Measurements from ENCODE around the gene TPPP3. TPM values are rescaled to one million over a fixed set of nuclear protein-coding genes. Genes with fewer than 3 reads are reported as not detected.

TPPP3 gene
- total and polyA plus RNA-seq, 9 of the 15 experiments (the other 6 are each of a cell fraction or from before 2014, with no cell fraction given) = 0.13 to 0.50 (median 0.36) TPM; not detected in 2

- TF ChIP-seq PRDM10 (IDR thresholded peaks at IDR 0.05; ENCODE audit: partially characterized antibody) (no peak), VEZF1 (CRISPR knock-in tag; IDR thresholded peaks at IDR 0.05) (no peak), FOXP1 (CRISPR knock-in tag; IDR thresholded peaks at IDR 0.05) (no peak), NFATC3 (IDR thresholded peaks at IDR 0.05) (no peak)
These were observed 33.7 kb upstream of the TPPP3 start (continued) for GRCh38 chr16:67426950-67427349.

- peaks cover 13% of the 10 kb centered on the region for H4K20me1 ChIP-seq (replicated peaks; ENCODE audit: control insufficient read depth, insufficient read depth, low read length)
- no peaks in the 10 kb centered on the region for H3K9me3 ChIP-seq (replicated peaks; ENCODE audit: control insufficient read depth, insufficient read depth, low read depth, low read length)
- H3K27ac ChIP-seq (ENCODE audit: extremely low read depth, low read depth, low read length) = no peak overlapping the region
- peaks cover 0 to 11% of the 10 kb centered on the region in 2 experiments; a peak in 2 of 5 replicates for H3K27me3 ChIP-seq (ENCODE audit: control insufficient read depth in 2 of 2, insufficient read depth in 2 of 2, low read length in 2 of 2)
- ChIA-PET POLR2A (interaction anchor here (0.6 kb wide), 3 partner anchors 234 to 355 kb away, joined by 3 read pairs; partner anchors contain the start of gene ACD), CTCF (ENCODE audit: low intra/inter-chr PET ratio) (no interaction called here)
- no peaks in the 10 kb centered on the region for H3K36me3 ChIP-seq (ENCODE audit: control insufficient read depth, insufficient read depth, low read length)
- 0 out of 4 replicates have a peak overlapping the region, but pooled peaks of 1 of the 2 experiments have one; percentile 10 for H3K9ac ChIP-seq (ENCODE audit: insufficient read depth in 1 of 2, low read depth in 2 of 2, low read length in 2 of 2)
- no peak overlapping the region for H3K4me3 ChIP-seq
- H3K4me1 ChIP-seq (replicated peaks in 1 of 2; ENCODE audit: control insufficient read depth in 2 of 2, insufficient read depth in 2 of 2, low read length in 2 of 2) = peaks cover 2 to 12% of the 10 kb centered on the region in 2 experiments; a peak in 4 of 5 replicates
- no TSS peak for BruUV-seq (replicated peaks)
- H3K79me2 ChIP-seq (ENCODE audit: control insufficient read depth, insufficient read depth, low read length) = no peaks in the 10 kb centered on the region
- in situ Hi-C loops (cut with MboI) (no loop called here), intact Hi-C loops (cut with micrococcal nuclease) (loop anchor here (10.0 kb wide), 1 partner anchor 89 kb away; no protein-coding TSS in a partner anchor)
- no peak overlapping the region for H3K4me2 ChIP-seq (ENCODE audit: insufficient read depth, low read length)
- no peak for ATAC-seq
- FAIRE-seq = no peak
- WGBS (ENCODE audit: insufficient coverage, low coverage, missing lambda C conversion rate) = 6% methylated on average over 7 of the region's 7 CpGs
- no peaks in the 10 kb centered on the region for H3K9me1 ChIP-seq (ENCODE audit: control insufficient read depth, insufficient read depth, low read length)
- no peak for DNase-seq (ENCODE audit: extremely low read depth in 1 of 4, low spot score in 3 of 4)
- H2AFZ ChIP-seq (ENCODE audit: low read depth, low read length) = no peak overlapping the region
- no peak for TF ChIP-seq ARNT (IDR thresholded peaks at IDR 0.05)
- TF ChIP-seq BCLAF1 (IDR thresholded peaks at IDR 0.05; ENCODE audit: borderline replicate concordance in 1 of 2, control insufficient read depth in 1 of 2, low read depth in 2 of 2, low read length in 1 of 2) = no peak
- TF ChIP-seq ZNF518B (CRISPR knock-in tag; IDR thresholded peaks at IDR 0.05) = no peak
- TF ChIP-seq FUS (optimal IDR thresholded peaks at IDR 0.05; ENCODE audit: low read depth, low read length) = no peak
These were observed 32.7 kb upstream of the TPPP3 start for GRCh38 chr16:67426022-67426421.

Data from K562 (cell line).